IMR-90 (cell line): ENCODE measurements around the gene C11orf68.

ENCODE experiments used
- FOS ChIP-seq: fragments of 150-350 bp; IDR thresholded peaks from 2 replicates; pipeline ENCODE4 v1.6.1; 2016; ENCODE audit warnings: low read depth, low read length
- POLR2A ChIP-seq: IDR thresholded peaks from 2 replicates; pipeline ENCODE4 v1.6.1; 2012; ENCODE audit warnings: mild to moderate bottlenecking, low read depth, low read length
- RFX5 ChIP-seq: IDR thresholded peaks from 2 replicates; pipeline ENCODE4 v1.8.0; 2012; ENCODE audit warnings: low read depth, mild to moderate bottlenecking, low read length, moderate library complexity
- USF2 ChIP-seq: fragments of 150-350 bp; IDR thresholded peaks from 2 replicates; pipeline ENCODE4 v1.6.1; 2017; ENCODE audit warnings: mild to moderate bottlenecking, antibody characterized with exemption, low read length, low read depth
- TF ChIP-seq, protein P1 (sequence below): conservative IDR thresholded peaks from 2 replicates; pipeline ENCODE4 v1.5.1; 2012; ENCODE audit warnings: mild to moderate bottlenecking, low read depth, low read length, improper control_type of control experiment

DNA sequence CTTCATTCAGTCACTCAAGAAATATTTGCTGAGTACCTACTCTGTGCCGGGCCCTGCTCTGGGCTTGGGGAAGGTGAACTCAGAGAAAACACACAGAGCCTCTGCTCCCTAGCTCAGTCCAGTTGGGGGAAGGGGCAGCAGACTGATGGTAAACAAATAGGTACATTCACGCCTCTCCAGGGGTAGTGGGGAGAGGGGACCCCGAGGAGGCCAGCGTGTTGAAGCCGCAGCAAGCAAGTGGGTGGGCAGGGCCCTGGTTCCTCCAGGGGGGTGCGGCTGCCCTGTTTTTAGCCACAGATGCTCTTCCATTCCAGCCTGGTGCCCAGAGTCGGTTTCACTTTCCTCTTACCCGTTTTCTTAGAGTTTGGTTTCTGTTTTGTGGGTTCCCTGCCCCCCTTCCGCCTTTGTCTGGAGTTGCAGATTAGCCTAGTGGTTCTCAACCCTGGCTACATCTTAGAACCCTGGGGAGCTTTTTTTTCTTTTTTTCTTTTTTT lies 9.1 kb upstream of the C11orf68 start:
- TF ChIP-seq, protein P1, sequence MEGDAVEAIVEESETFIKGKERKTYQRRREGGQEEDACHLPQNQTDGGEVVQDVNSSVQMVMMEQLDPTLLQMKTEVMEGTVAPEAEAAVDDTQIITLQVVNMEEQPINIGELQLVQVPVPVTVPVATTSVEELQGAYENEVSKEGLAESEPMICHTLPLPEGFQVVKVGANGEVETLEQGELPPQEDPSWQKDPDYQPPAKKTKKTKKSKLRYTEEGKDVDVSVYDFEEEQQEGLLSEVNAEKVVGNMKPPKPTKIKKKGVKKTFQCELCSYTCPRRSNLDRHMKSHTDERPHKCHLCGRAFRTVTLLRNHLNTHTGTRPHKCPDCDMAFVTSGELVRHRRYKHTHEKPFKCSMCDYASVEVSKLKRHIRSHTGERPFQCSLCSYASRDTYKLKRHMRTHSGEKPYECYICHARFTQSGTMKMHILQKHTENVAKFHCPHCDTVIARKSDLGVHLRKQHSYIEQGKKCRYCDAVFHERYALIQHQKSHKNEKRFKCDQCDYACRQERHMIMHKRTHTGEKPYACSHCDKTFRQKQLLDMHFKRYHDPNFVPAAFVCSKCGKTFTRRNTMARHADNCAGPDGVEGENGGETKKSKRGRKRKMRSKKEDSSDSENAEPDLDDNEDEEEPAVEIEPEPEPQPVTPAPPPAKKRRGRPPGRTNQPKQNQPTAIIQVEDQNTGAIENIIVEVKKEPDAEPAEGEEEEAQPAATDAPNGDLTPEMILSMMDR = no peak
- TF ChIP-seq RFX5 (no peak), POLR2A (no peak), FOS (no peak), USF2 (no peak)
